Astrocyte of the spinal cord (primary cell): Measurements from ENCODE around the gene SLC35F3.

Experiments
- DNase-seq: peaks from one replicate; pipeline ENCODE4 v3.0.0; 2011; ENCODE audit warnings: low read depth, low spot score
- H3K4me3 ChIP-seq: 2 replicates; pipeline ENCODE4 v1.5.1; 2011; ENCODE audit warnings: low read depth, mild to moderate bottlenecking, low read length, moderate library complexity
- in situ Hi-C: cut with HindIII; loops from 2 replicates; pipeline ENCODE4 v1.10.0; 2017; ENCODE audit warnings: low sequenced_read_pairs
- TF ChIP-seq, protein P1 (sequence below): IDR thresholded peaks from 2 replicates; pipeline ENCODE4 v1.5.1; 2012; ENCODE audit warnings: low read depth, mild to moderate bottlenecking, low read length, inconsistent platforms

SLC35F3 gene

DNA sequence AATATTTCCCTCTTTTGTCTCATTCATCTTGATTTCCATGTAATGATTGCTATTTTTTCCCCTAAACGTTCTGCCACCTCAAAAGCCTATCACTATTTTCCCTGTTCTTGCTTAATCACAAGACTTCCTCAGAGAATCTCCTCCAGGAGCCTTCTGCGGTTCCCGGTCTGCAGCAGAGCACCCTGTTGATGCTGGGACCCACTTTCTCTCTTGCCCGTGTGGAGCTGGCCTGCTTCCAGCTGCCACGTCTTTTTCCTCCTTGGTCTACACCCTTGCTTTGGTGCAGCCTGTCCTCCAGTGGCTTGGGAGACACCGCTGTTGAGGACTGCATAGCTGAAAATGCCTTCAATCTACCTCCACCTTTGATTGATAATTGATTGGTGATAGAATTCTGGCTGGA lies 398.8 kb downstream of the SLC35F3 start:
- no peak for DNase-seq
- in situ Hi-C loops, result no loop called here
- no peak overlapping the region for H3K4me3 ChIP-seq
- TF ChIP-seq, protein P1, sequence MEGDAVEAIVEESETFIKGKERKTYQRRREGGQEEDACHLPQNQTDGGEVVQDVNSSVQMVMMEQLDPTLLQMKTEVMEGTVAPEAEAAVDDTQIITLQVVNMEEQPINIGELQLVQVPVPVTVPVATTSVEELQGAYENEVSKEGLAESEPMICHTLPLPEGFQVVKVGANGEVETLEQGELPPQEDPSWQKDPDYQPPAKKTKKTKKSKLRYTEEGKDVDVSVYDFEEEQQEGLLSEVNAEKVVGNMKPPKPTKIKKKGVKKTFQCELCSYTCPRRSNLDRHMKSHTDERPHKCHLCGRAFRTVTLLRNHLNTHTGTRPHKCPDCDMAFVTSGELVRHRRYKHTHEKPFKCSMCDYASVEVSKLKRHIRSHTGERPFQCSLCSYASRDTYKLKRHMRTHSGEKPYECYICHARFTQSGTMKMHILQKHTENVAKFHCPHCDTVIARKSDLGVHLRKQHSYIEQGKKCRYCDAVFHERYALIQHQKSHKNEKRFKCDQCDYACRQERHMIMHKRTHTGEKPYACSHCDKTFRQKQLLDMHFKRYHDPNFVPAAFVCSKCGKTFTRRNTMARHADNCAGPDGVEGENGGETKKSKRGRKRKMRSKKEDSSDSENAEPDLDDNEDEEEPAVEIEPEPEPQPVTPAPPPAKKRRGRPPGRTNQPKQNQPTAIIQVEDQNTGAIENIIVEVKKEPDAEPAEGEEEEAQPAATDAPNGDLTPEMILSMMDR, result no peak

DNA sequence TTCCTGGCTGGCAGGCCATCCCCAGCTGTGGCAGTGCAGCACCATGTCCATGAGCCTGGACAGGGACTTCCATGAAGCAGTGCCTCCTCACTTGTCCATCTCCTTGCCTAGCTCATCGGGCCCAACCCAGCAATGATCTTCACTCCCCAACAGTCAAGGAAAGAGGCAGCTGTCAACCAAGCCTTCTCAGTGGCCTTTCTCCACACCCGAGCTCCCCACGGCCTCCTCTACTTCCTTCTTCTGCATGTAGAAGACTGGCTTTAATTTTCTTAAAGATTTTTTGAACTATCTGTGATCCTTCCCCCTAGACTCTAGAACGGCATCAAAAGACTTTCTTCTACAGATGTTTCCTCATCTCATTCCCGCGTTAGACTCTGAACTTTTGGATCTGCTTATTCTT lies 403.2 kb downstream of the SLC35F3 start:
- H3K4me3 ChIP-seq, result no peak overlapping the region
- in situ Hi-C loops, result no loop called here
- DNase-seq, result no peak
- TF ChIP-seq, protein P1, result no peak

DNA sequence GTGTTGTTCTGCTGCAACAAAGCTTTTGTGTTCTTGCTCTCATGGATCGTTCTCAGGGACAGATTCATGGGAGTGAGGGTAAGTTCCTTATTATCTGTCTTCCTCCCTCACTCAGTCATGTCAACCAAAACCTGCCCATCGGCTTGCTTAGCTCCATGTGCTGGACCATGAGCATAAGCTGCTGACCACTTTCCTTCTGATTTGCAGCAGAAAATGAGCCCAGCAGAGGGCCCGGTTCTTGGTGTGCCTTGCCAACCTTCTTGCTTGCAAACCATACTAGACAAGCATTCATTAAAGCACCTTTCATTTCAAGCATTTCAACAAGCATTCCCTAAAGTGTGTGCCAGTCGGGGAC lies 404.7 kb downstream of the SLC35F3 start:
- H3K4me3 ChIP-seq, result no peak overlapping the region
- DNase-seq, result no peak
- in situ Hi-C loops, result no loop called here
- TF ChIP-seq, protein P1, result no peak

DNA sequence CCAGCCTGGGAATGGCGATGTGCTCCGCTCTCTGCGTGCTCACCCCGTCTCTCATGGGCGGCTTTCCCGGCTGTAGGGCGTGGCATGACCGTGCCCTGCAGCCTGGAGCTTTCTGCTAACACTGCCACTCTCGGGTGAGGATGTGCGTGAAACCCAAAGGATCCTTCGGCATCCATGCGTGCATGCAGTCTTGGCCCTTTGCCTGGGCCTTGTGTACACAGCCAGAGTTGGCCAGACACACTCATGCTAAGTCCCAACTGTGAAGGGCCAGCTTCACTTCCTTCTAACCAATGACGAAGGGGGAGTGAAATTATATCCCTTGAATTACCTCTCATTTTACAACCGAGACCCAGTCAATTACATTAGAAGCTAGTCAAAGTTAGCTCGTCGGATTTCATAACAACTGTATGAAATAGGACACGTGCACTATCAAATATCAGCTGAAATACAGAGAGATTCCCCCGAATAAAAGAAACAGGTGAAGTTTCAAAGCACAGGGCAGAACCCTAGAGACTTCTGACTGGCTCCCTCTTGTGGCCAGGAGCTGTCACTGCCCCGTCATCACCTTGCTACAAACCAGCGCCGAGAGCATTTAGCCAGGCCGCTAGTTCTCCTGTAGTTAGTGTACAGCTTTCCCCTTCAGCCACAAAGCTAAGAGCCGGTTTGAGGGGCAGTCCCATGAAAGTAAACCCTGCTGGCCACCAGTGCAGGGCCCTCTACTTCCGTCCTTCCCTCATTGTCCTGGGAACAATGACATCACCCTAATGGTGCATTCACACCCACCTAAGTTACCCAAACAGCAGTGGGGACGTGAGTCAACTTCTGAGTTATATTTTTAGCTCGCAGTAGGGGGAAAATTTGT lies 405.4 kb downstream of the SLC35F3 start:
- peak overlapping the region; percentile 15 for H3K4me3 ChIP-seq

DNA sequence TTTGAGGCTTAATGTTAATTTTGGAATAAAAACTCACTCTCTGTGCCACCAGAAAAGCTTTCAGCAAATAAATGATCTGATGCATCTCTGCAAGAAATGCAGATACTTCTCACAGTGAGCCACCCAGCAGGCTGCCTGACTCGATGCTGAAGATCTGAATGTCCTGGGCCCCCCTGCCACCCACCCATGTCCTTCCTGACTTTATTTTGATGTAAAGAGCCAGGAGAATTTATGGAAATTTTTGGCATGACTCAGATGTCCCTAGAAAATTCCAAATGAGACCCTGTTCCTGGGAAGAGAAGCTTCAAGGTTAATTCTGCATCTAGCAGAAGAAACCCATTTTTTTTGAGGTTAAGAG lies 406.0 kb downstream of the SLC35F3 start:
- in situ Hi-C loops, result no loop called here
- no peak overlapping the region for H3K4me3 ChIP-seq
- TF ChIP-seq, protein P1, result no peak
- DNase-seq, result no peak

More for the DNA sequence above, 405.4 kb downstream of the SLC35F3 start:
- in situ Hi-C loops, result no loop called here
- TF ChIP-seq, protein P1, result peak; percentile 98
- peak; percentile 66 for DNase-seq

DNA sequence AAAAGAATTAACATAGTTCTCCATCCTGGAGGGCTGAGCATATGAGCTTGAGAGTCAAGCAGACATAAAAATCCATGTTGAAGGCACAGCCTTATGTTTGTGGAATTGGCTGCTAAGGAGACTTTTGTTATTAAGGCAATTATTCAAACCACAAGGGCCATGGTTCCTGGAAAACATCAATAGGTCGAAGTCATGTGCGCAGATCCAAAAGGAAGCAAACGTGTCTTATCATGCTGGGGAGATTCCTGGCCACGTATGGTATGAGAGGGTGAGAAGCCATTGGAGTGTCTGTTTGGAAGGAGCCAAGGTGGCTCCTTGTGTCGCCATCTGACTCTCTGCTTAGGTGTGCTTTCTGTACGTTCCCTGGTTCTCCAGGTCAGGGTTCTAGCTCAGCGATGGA lies 406.9 kb downstream of the SLC35F3 start:
- in situ Hi-C loops, result no loop called here
- no peak overlapping the region for H3K4me3 ChIP-seq
- DNase-seq, result no peak
- TF ChIP-seq, protein P1, result no peak

DNA sequence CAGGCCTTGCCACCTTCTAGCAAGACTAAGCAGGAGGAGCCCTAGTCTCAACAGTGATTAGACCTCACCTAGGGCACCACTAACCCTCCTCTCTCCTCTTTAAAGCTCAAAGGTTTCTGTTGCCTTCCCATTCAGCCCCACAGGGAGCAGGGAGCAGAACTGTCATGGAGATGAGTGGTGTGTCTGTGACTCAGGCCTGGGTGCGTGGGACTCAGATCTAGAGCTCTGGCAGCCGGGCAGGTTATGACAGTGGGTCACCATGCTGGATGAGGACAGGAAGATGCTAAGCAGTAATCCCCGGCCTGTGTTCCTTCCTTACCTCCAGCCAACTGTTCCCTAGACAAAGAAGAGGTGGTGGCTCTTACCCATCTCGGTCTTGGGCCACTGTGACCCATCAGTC lies 408.7 kb downstream of the SLC35F3 start:
- no peak for DNase-seq
- in situ Hi-C loops, result no loop called here
- TF ChIP-seq, protein P1, result no peak

More for the DNA sequence above, 408.7 kb downstream of the SLC35F3 start:
- no peak overlapping the region for H3K4me3 ChIP-seq
